ENCODE results near the gene CHI3L1. TPM values are rescaled to one million over a fixed set of nuclear protein-coding genes. Genes with fewer than 3 reads are reported as not detected.

The CHI3L1 gene
- polyA plus RNA-seq, 1 of the 3 experiments (the other 2 are of a cell fraction), result not detected

- TF ChIP-seq USF1 (IDR thresholded peaks at IDR 0.05; ENCODE audit: borderline replicate concordance, low read depth) (peak; percentile 47; the same call in 1 of the 2 replicates), GABPA (IDR thresholded peaks at IDR 0.05; ENCODE audit: low read depth) (no peak), RCOR1 (IDR thresholded peaks at IDR 0.05; ENCODE audit: low read length) (no peak), SMC3 (IDR thresholded peaks at IDR 0.05; ENCODE audit: low read depth, low read length) (no peak), EP300 (IDR thresholded peaks at IDR 0.05; ENCODE audit: borderline replicate concordance in 1 of 2, low read depth in 1 of 2, low read length in 1 of 2) (no peak), FOSL2 (IDR thresholded peaks at IDR 0.05; ENCODE audit: borderline replicate concordance, low read depth) (peak; percentile 54), MAX (IDR thresholded peaks at IDR 0.05; ENCODE audit: low read depth) (0 out of 2 replicates have a peak, but pooled peaks have one; percentile 11)
These were observed 11.1 kb upstream of the CHI3L1 start (continued) for GRCh38 chr1:203197625-203198024.

- Histone ChIP-seq H3K9me3 (no peaks in the 10 kb centered on the region), H3F3A (replicated peaks; ENCODE audit: insufficient read depth) (no peaks in the 10 kb centered on the region), H3K4me3 (ENCODE audit: low read depth in 2 of 2, low read length in 1 of 2) (no peak overlapping the region), H3K4me1 (ENCODE audit: control insufficient read depth in 1 of 2, insufficient read depth in 2 of 2, low read depth in 1 of 2, low read length in 1 of 2) (no peaks in the 10 kb centered on the region), H3K27ac (ENCODE audit: low read depth in 2 of 2, low read length in 1 of 2) (no peak overlapping the region), H2AFZ (ENCODE audit: low read depth) (no peak overlapping the region), H3K36me3 (replicated peaks in 1 of 2; ENCODE audit: control insufficient read depth in 1 of 2, insufficient read depth in 2 of 2, low read length in 1 of 2) (no peaks in the 10 kb centered on the region), H3K79me2 (ENCODE audit: insufficient read depth) (no peaks in the 10 kb centered on the region), H3K9me2 (no peaks in the 10 kb centered on the region), H4K20me1 (ENCODE audit: insufficient read depth) (no peaks in the 10 kb centered on the region), H3K9ac (no peak overlapping the region), H3K27me3 (ENCODE audit: insufficient read depth) (0 out of 2 replicates have a peak, but pooled peaks cover 9% of the 10 kb centered on the region), H3K4me2 (no peak overlapping the region)
- no peak for TF ChIP-seq REST (IDR thresholded peaks at IDR 0.05; ENCODE audit: low read depth, low read length)
- no peak for TF ChIP-seq RFX5 (IDR thresholded peaks at IDR 0.05; ENCODE audit: low read length)
- no peak for TF ChIP-seq IRF3 (IDR thresholded peaks at IDR 0.05; ENCODE audit: low read depth, low read length)
- TF ChIP-seq CTCF (IDR thresholded peaks at IDR 0.05), result 0 out of 2 replicates have a peak, but pooled peaks have one; percentile 9
- no peak for TF ChIP-seq PBX3 (IDR thresholded peaks at IDR 0.05)
- no peak for TF ChIP-seq ELF1 (IDR thresholded peaks at IDR 0.05)
- ChIA-PET CTCF (interaction anchor here (1.0 to 1.2 kb wide), 2 partner anchors 20 to 78 kb away, joined by 3 read pairs; no protein-coding TSS in a partner anchor), POLR2A (no interaction called here)
- 60% methylated on average over 1 of the region's 3 CpGs for WGBS (ENCODE audit: low lambda C conversion rate)
- DNase-seq, result no peak
These were observed 9.9 kb upstream of the CHI3L1 start for GRCh38 chr1:203196371-203196770.

All from SK-N-SH (cell line).